HG02981 (cell line): ENCODE results near the gene MME.

Experiments
- ATAC-seq: cut with Tn5 transposase; IDR thresholded peaks from one replicate; pipeline ENCODE4 v1.9.1; 2021; ENCODE audit warnings: mild to moderate bottlenecking, moderate library complexity; ENCODE audit not compliant: unreplicated experiment

The MME gene

GRCh38 chr3:155079746-155080487 is at the start of gene MME:
MME (plus strand) TSS chr3:155080319; CDS start chr3:155084168, 3,849 bp downstream.
- no peak for ATAC-seq

- no peak for ATAC-seq
Observed at GRCh38 chr3:155031186-155031585, 48.9 kb upstream of the MME start.

GRCh38 chr3:155032918-155033317 is 47.2 kb upstream of the MME start:
- no peak for ATAC-seq

GRCh38 chr3:155034786-155035185 is 45.3 kb upstream of the MME start:
- ATAC-seq: no peak

- no peak for ATAC-seq
Observed at GRCh38 chr3:155035553-155035952, 44.6 kb upstream of the MME start.

- ATAC-seq: no peak
Observed at GRCh38 chr3:155037508-155038202, 42.5 kb upstream of the MME start.

GRCh38 chr3:155038203-155038554 is 41.9 kb upstream of the MME start:
- ATAC-seq: no peak

GRCh38 chr3:155046935-155047334 is 33.2 kb upstream of the MME start:
- ATAC-seq: no peak

GRCh38 chr3:155047672-155048071 is 32.4 kb upstream of the MME start:
- no peak for ATAC-seq

- no peak for ATAC-seq
Observed at GRCh38 chr3:155049959-155050358, 30.2 kb upstream of the MME start.

- ATAC-seq: no peak
Observed at GRCh38 chr3:155052470-155052869, 27.6 kb upstream of the MME start.

GRCh38 chr3:155053756-155054155 is 26.4 kb upstream of the MME start:
- no peak for ATAC-seq

- ATAC-seq: no peak
Observed at GRCh38 chr3:155064920-155065319, 15.2 kb upstream of the MME start.

GRCh38 chr3:155065537-155065936 is 14.6 kb upstream of the MME start:
- ATAC-seq: no peak

- ATAC-seq: no peak
Observed at GRCh38 chr3:155069729-155070128, 10.4 kb upstream of the MME start.

GRCh38 chr3:155070316-155070715 is 9.8 kb upstream of the MME start:
- ATAC-seq: no peak

GRCh38 chr3:155070932-155071387 is 9.2 kb upstream of the MME start:
- no peak for ATAC-seq

GRCh38 chr3:155075200-155075599 is 4.9 kb upstream of the MME start:
- no peak for ATAC-seq

- ATAC-seq: no peak
Observed at GRCh38 chr3:155076888-155077287, 3.2 kb upstream of the MME start.

GRCh38 chr3:155078711-155079467 is 1.2 kb upstream of the MME start:
- no peak for ATAC-seq

GRCh38 chr3:155079468-155079745 is 712 bp upstream of the MME start:
- ATAC-seq: no peak

- ATAC-seq: no peak
Observed at GRCh38 chr3:155080692-155081091, 573 bp downstream of the MME start.
